Fibroblast of villous mesenchyme (primary cell): ENCODE measurements around the gene SYCP2L. TPM values are rescaled to one million over a fixed set of nuclear protein-coding genes. Genes with fewer than 3 reads are reported as not detected.

Experiments
- DNase-seq: peaks from one replicate; pipeline ENCODE4 v3.0.0-alpha.2; 2010; ENCODE audit warnings: low read depth
- H3K4me3 ChIP-seq: 2 replicates; pipeline ENCODE4 v1.5.1; 2011; ENCODE audit warnings: low read depth, mild to moderate bottlenecking, low read length
- total RNA-seq: library from RNA; depleted of rRNA; stranded (reverse); fragments of >200 nt; gene quantifications from 2 replicates; pipeline ENCODE4 v1.2.3, GENCODE V29; 2012
- TF ChIP-seq, protein P1 (sequence below): IDR thresholded peaks from 2 replicates; pipeline ENCODE4 v1.5.1; 2012; ENCODE audit warnings: low read depth, mild to moderate bottlenecking, low read length; ENCODE audit not compliant: insufficient read depth

The SYCP2L gene
- total RNA-seq, 1 donor, result not detected

- DNase-seq, result no peak
- TF ChIP-seq, protein P1, sequence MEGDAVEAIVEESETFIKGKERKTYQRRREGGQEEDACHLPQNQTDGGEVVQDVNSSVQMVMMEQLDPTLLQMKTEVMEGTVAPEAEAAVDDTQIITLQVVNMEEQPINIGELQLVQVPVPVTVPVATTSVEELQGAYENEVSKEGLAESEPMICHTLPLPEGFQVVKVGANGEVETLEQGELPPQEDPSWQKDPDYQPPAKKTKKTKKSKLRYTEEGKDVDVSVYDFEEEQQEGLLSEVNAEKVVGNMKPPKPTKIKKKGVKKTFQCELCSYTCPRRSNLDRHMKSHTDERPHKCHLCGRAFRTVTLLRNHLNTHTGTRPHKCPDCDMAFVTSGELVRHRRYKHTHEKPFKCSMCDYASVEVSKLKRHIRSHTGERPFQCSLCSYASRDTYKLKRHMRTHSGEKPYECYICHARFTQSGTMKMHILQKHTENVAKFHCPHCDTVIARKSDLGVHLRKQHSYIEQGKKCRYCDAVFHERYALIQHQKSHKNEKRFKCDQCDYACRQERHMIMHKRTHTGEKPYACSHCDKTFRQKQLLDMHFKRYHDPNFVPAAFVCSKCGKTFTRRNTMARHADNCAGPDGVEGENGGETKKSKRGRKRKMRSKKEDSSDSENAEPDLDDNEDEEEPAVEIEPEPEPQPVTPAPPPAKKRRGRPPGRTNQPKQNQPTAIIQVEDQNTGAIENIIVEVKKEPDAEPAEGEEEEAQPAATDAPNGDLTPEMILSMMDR, result no peak
- no peak overlapping the region for H3K4me3 ChIP-seq
Measured at GRCh38 chr6:10933126-10933525, 46.3 kb downstream of the SYCP2L start.

DNA sequence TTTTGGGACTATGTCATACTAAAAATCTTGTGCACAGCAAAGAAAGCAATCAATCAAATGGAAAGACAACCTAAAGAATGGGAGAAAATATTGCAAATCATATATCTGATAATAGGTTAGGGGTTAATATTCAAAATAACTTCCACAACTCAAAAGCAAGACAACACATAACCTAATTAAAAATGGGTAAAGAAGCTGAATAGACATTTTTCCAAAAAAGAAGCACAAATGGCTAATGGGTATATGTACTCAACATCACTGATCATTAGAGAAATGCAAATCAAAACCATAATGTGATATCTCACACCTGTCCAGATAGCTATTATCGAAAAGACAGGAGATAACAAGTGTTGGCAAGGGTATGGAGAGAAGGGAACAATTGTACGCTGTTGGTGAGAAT is 53.0 kb downstream of the SYCP2L start:
- TF ChIP-seq, protein P1, result no peak
- no peak for DNase-seq
- H3K4me3 ChIP-seq, result no peak overlapping the region

DNA sequence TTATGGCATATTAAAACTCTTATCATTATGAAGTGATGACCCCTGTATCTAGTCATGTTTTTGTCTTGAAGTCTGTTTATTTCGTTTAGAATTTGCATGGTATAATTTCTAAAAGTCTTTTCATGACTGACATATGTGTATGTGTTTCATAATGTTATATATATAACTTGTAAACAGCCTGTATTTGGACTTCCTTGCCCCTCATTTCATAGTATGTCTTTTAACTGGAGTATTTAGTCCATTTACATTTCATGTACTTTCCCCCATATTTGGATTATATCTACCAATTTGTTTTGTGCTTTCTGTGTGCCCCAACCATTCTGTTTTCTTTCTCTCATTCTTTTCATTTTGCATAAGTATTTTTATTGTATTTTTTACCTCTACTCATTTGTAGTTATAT is 59.0 kb downstream of the SYCP2L start:
- TF ChIP-seq, protein P1, result no peak
- no peak for DNase-seq

DNA sequence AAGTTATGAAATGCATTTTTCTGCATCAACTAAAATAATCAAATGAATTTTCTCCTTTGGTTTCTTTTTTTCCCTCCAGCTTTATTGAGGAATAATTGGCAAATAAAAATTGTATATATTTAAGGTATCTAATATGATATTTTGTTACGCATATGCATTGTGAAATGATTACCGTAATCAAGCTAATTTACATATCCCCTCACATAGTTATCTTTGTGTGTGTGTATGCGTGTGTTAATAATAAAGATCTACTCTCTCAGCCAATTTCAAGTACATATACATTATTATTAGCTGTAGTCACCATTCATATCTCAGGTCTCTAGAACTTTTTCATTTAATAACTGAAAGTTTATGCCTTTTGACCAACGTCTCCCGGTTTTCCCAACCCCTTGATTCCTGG is 61.1 kb downstream of the SYCP2L start:
- TF ChIP-seq, protein P1, result no peak
- H3K4me3 ChIP-seq, result no peak overlapping the region

More for the DNA sequence above, 59.0 kb downstream of the SYCP2L start:
- H3K4me3 ChIP-seq, result no peak overlapping the region

GRCh38 chr6:10949579-10950490 is 63.0 kb downstream of the SYCP2L start:
- no peak overlapping the region for H3K4me3 ChIP-seq
- TF ChIP-seq, protein P1, result no peak
- no peak for DNase-seq

More for the DNA sequence above, 61.1 kb downstream of the SYCP2L start:
- no peak for DNase-seq

DNA sequence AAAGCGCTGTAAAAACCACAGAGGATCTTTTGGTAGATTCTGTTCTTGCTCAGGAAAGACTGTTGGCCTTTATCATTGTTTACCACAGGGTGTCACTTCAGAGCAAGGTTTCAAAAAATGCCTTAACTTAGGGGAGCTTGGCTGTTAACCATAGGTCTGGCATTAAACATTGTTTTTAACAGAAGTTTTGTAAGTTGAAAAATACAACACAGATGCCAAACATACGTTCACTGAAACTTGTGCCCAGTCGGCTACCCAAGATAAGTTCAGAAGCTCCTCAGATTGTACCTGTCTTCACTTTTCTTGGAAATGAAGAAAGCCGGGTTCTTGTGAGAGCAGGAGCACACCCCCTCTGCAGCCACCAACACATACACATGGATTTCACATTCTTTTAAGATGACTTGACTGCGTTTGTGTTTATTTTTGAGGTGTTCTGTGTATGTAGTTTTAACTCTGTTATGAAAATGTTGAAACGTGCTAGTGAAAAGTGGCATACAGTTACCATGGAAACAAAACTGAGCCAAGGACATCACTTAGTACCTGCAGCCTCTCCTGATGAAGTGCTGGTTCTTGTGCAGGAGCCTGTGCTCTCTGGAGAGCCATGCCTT is 64.9 kb downstream of the SYCP2L start:
- TF ChIP-seq, protein P1, result peak; percentile 67
- H3K4me3 ChIP-seq, result no peak overlapping the region
- DNase-seq, result peak; percentile 91
